H1 (cell line): Measurements from ENCODE around the gene SLTM. TPM values are rescaled to one million over a fixed set of nuclear protein-coding genes. Genes with fewer than 3 reads are reported as not detected.

Experiments
- CTCF ChIA-PET: fragments of 300-600 bp; sonication (Branson Sonifier 250); formaldehyde crosslinking; loops from one replicate; lab custom pipeline; 2021; ENCODE audit not compliant: partially characterized antibody; lab: Charles Lee
- POLR2A ChIA-PET: fragments of 300-600 bp; sonication (Branson Sonifier 250); formaldehyde crosslinking; loops from one replicate; lab custom pipeline; 2021; ENCODE audit warnings: inconsistent platforms; ENCODE audit not compliant: partially characterized antibody; lab: Charles Lee
- DNase-seq, 2 experiments: peaks; one replicate each; pipeline versions ENCODE4 v3.0.0 to v3.0.0-alpha.2; 2010 to 2022; ENCODE audit warnings: low spot score in 2 of 2, low read depth in 1 of 2, mixed read lengths in 1 of 2
- FAIRE-seq: peaks from 2 replicates; lab custom pipeline; 2011; peaks lifted over from hg19 to GRCh38; lab: Jason Lieb, UNC
- H2AFZ ChIP-seq: 2 replicates; pipeline ENCODE4 v1.8.1; 2012; ENCODE audit warnings: low read length, inconsistent platforms
- H2AK5ac ChIP-seq: 2 replicates; pipeline ENCODE4 v1.6.1; 2013; ENCODE audit warnings: low read depth, low read length
- H2BK120ac ChIP-seq: replicated peaks from 2 replicates; pipeline ENCODE3; 2013; ENCODE audit warnings: low read depth, low read length, inconsistent platforms
- H2BK12ac ChIP-seq: 2 replicates; pipeline ENCODE4 v1.6.1; 2013; ENCODE audit warnings: low read depth, low read length
- H2BK15ac ChIP-seq: 2 replicates; pipeline ENCODE4 v1.6.1; 2013; ENCODE audit warnings: low read length
- H2BK20ac ChIP-seq: 2 replicates; pipeline ENCODE4 v1.6.1; 2013; ENCODE audit warnings: low read length
- H2BK5ac ChIP-seq: 2 replicates; pipeline ENCODE4 v1.6.1; 2013; ENCODE audit warnings: low read depth, low read length
- H3K14ac ChIP-seq: 2 replicates; pipeline ENCODE4 v1.6.1; 2013; ENCODE audit warnings: inconsistent platforms; ENCODE audit not compliant: insufficient read length
- H3K18ac ChIP-seq: 2 replicates; pipeline ENCODE4 v1.6.1; 2013; ENCODE audit warnings: low read length; ENCODE audit errors: extremely low read depth
- H3K23ac ChIP-seq: 2 replicates; pipeline ENCODE4 v1.6.1; 2013; ENCODE audit warnings: inconsistent platforms; ENCODE audit not compliant: insufficient read length
- H3K23me2 ChIP-seq: 2 replicates; pipeline ENCODE4 v1.6.1; 2013; ENCODE audit warnings: low read depth, low read length
- H3K27ac ChIP-seq: 2 replicates; pipeline ENCODE4 v1.6.1; 2011; ENCODE audit warnings: low read depth, low read length, inconsistent platforms
- H3K27me3 ChIP-seq, 4 experiments: replicated peaks in 1 of 4; 1 replicate in 1 of 4; 2 replicates in 3 of 4; pipeline versions ENCODE4 v1.6.1 to v1.8.1; 2011 to 2013; ENCODE audit warnings: low read length in 3 of 4, mild to moderate bottlenecking in 3 of 4, inconsistent platforms in 2 of 4, mixed read lengths in 2 of 4, moderate library complexity in 1 of 4; ENCODE audit not compliant: control insufficient read depth in 3 of 4, insufficient read depth in 3 of 4; ENCODE audit errors: extremely low read depth in 1 of 4
- H3K36me3 ChIP-seq, 4 experiments: 2 replicates each; pipeline versions ENCODE4 v1.6.1 to v1.8.1; 2011 to 2013; ENCODE audit warnings: mild to moderate bottlenecking in 4 of 4, low read length in 3 of 4, moderate library complexity in 2 of 4, control low read depth in 1 of 4, inconsistent platforms in 1 of 4; ENCODE audit not compliant: insufficient read depth in 4 of 4, control insufficient read depth in 2 of 4
- H3K4ac ChIP-seq: replicated peaks from 2 replicates; pipeline ENCODE3; 2013; ENCODE audit warnings: low read length, low read depth, mixed read lengths, inconsistent platforms; ENCODE audit not compliant: insufficient read length
- H3K4me1 ChIP-seq, 4 experiments: replicated peaks in 1 of 4; 1 replicate in 1 of 4; 2 replicates in 3 of 4; pipeline versions ENCODE4 v1.6.1 to v1.8.1; 2011 to 2013; ENCODE audit warnings: low read length in 3 of 4, inconsistent platforms in 2 of 4, mixed read lengths in 1 of 4; ENCODE audit not compliant: insufficient read depth in 4 of 4, control insufficient read depth in 3 of 4
- H3K4me2 ChIP-seq, 2 experiments: 2 replicates each; pipeline versions ENCODE4 v1.6.1 to v1.8.1; 2011 to 2013; ENCODE audit warnings: low read depth in 2 of 2, low read length in 2 of 2, control low read depth in 1 of 2, inconsistent platforms in 1 of 2, mild to moderate bottlenecking in 1 of 2; ENCODE audit not compliant: insufficient read depth in 1 of 2
- H3K4me3 ChIP-seq, 4 experiments: fragments of 200-600, 300-600 bp in 1 of 4; sonication (generic), shearing (Covaris generic), sonication (Bioruptor Twin) in 1 of 4; 2 replicates each; pipeline versions ENCODE4 v1.5.1 to v1.8.1; 2011 to 2016; ENCODE audit warnings: low read length in 4 of 4, low read depth in 3 of 4, control low read depth in 2 of 4, inconsistent platforms in 2 of 4, mild to moderate bottlenecking in 2 of 4, mixed read lengths in 1 of 4, moderate library complexity in 1 of 4; ENCODE audit not compliant: insufficient read depth in 2 of 4; ENCODE audit errors: extremely low read depth in 1 of 4
- H3K56ac ChIP-seq: replicated peaks from 2 replicates; pipeline ENCODE3; 2013; ENCODE audit warnings: low read depth, mild to moderate bottlenecking, mixed read lengths, low read length, inconsistent platforms; ENCODE audit not compliant: insufficient read length
- H3K79me1 ChIP-seq: 2 replicates; pipeline ENCODE4 v1.6.1; 2013; ENCODE audit warnings: low read depth, low read length, control low read depth
- H3K79me2 ChIP-seq, 2 experiments: 2 replicates each; pipeline versions ENCODE4 v1.6.1 to v1.8.1; 2012 to 2013; ENCODE audit warnings: low read length in 2 of 2, mild to moderate bottlenecking in 2 of 2, inconsistent platforms in 1 of 2; ENCODE audit not compliant: insufficient read depth in 2 of 2, control insufficient read depth in 1 of 2
- H3K9ac ChIP-seq, 4 experiments: replicated peaks in 1 of 4; 1 replicate in 1 of 4; 2 replicates in 3 of 4; pipeline versions ENCODE4 v1.6.1 to v1.8.1; 2011 to 2013; ENCODE audit warnings: low read depth in 3 of 4, low read length in 3 of 4, control low read depth in 2 of 4, mild to moderate bottlenecking in 2 of 4, moderate library complexity in 2 of 4, inconsistent platforms in 1 of 4; ENCODE audit errors: extremely low read depth in 1 of 4
- H3K9me3 ChIP-seq, 2 experiments: 2 replicates each; pipeline versions ENCODE4 v1.6.1 to v1.8.1; 2012 to 2013; ENCODE audit warnings: mild to moderate bottlenecking in 2 of 2, moderate library complexity in 2 of 2, control low read depth in 1 of 2, inconsistent platforms in 1 of 2, low read depth in 1 of 2, low read length in 1 of 2, mixed read lengths in 1 of 2; ENCODE audit not compliant: insufficient read depth in 2 of 2
- H4K20me1 ChIP-seq, 2 experiments: replicated peaks in 1 of 2; 2 replicates each; pipeline versions ENCODE3 to v1.8.1; 2011 to 2013; ENCODE audit warnings: inconsistent platforms in 2 of 2, low read length in 2 of 2, mild to moderate bottlenecking in 1 of 2; ENCODE audit not compliant: insufficient read depth in 2 of 2, control insufficient read depth in 1 of 2
- H4K5ac ChIP-seq: 2 replicates; pipeline ENCODE4 v1.6.1; 2013; ENCODE audit warnings: low read length, low read depth, mixed read lengths, inconsistent platforms; ENCODE audit not compliant: insufficient read length
- H4K8ac ChIP-seq: 2 replicates; pipeline ENCODE4 v1.8.0; 2013; ENCODE audit warnings: mild to moderate bottlenecking, moderate library complexity, low read length, inconsistent platforms; ENCODE audit not compliant: insufficient read depth; ENCODE audit errors: extremely low read depth
- H4K91ac ChIP-seq: replicated peaks from 2 replicates; pipeline ENCODE3; 2013; ENCODE audit warnings: low read length, mixed read lengths, inconsistent platforms; ENCODE audit not compliant: insufficient read length
- BRCA1 ChIP-seq: IDR thresholded peaks from 2 replicates; pipeline ENCODE4 v1.6.1; 2012; ENCODE audit warnings: low read depth, low read length, improper control_type of control experiment
- CHD2 ChIP-seq: IDR thresholded peaks from 2 replicates; pipeline ENCODE4 v1.6.1; 2012; ENCODE audit warnings: low read length, improper control_type of control experiment
- GTF2F1 ChIP-seq: IDR thresholded peaks from 2 replicates; pipeline ENCODE4 v1.6.1; 2012; ENCODE audit warnings: low read depth, low read length, improper control_type of control experiment, borderline replicate concordance
- HDAC2 ChIP-seq, 2 experiments: fragments of 300-600 bp in 1 of 2; sonication (generic) in 1 of 2; IDR thresholded peaks; 2 replicates each; pipeline ENCODE4 v1.6.1; 2011 to 2012; ENCODE audit warnings: low read depth in 2 of 2, low read length in 2 of 2, mild to moderate bottlenecking in 2 of 2, moderate library complexity in 2 of 2, borderline replicate concordance in 1 of 2, inconsistent platforms in 1 of 2
- NANOG ChIP-seq: IDR thresholded peaks from 2 replicates; pipeline ENCODE4 v1.6.1; 2011; ENCODE audit warnings: low read length, low read depth, mild to moderate bottlenecking, inconsistent platforms; ENCODE audit not compliant: insufficient read depth, poor library complexity, severe bottlenecking
- RAD21 ChIP-seq, 2 experiments: IDR thresholded peaks in 1 of 2; conservative IDR thresholded peaks in 1 of 2; 2 replicates each; pipeline ENCODE4 v1.6.1; 2011; ENCODE audit warnings: low read depth in 2 of 2, low read length in 2 of 2, improper control_type of control experiment in 1 of 2, inconsistent platforms in 1 of 2, mild to moderate bottlenecking in 1 of 2, moderate library complexity in 1 of 2
- TBP ChIP-seq: IDR thresholded peaks from 2 replicates; pipeline ENCODE4 v1.6.1; 2011; ENCODE audit warnings: low read depth, low read length, improper control_type of control experiment
- TEAD4 ChIP-seq: IDR thresholded peaks from 2 replicates; pipeline ENCODE4 v1.6.1; 2012; ENCODE audit warnings: low read depth, low read length, inconsistent platforms, mixed read lengths
- WGBS, 2 experiments: shearing (Covaris generic) in 1 of 2; methylation state at CpG; one replicate each; pipeline versions ENCODE4 v1.1.6 to v1.1.7; 2013 to 2015; ENCODE audit warnings: low lambda C conversion rate in 2 of 2, mixed read lengths in 2 of 2, inconsistent platforms in 1 of 2, low coverage in 1 of 2, missing lambda C conversion rate in 1 of 2; ENCODE audit not compliant: insufficient replicate concordance in 2 of 2, insufficient coverage in 1 of 2, insufficient read length in 1 of 2; ENCODE audit errors: extremely low coverage in 1 of 2, missing lambda C conversion rate in 1 of 2; 5-methylcytosine and 5-hydroxymethylcytosine counted together
- polyA plus RNA-seq, 7 experiments: library from polyadenylated mRNA; depleted of rRNA in 3 of 7; stranded (reverse) in 5 of 7; unstranded in 2 of 7; fragments of >200 nt in 5 of 7; fragments of 200-250 nt in 2 of 7; gene quantifications; 1 replicate in 5 of 7; 2 replicates in 1 of 7; 4 replicates in 1 of 7; pipeline versions ENCODE4 v1.2.1 to v1.2.3, GENCODE V29; 2011 to 2013; ENCODE audit warnings: missing spikeins in 2 of 7, mixed read lengths in 2 of 7
- total RNA-seq: library from RNA; stranded (reverse); fragmentation: NEBNext Ultra II Directional; extraction: Animal tissue kit (Norgen Biotek cat#: 25700); gene quantifications from 2 replicates; pipeline ENCODE4 v1.2.1, GENCODE V29; 2021

SLTM gene
- total and polyA plus RNA-seq, 2 of the 8 experiments (the other 6 are each of a cell fraction or from before 2014, with no cell fraction given), result 30.8 to 149 TPM

DNA sequence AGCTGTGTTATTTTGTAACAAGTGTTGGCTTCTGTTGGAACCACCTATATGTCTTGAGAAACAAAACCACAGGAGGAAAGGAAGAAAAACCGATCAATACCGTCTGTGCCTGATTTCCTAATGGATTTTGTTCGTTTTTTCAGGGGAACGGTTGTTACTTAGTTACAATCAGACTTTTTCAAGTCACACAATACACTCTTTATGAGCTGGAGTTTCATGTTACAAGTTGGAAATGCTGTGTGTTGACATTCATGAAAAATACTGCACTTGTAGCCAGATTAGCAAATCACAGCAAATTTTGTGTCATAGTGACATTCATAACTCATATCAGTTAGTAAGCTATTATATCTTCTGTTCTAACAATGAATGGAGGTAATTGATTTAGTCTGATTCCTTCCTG lies 78.9 kb downstream of the SLTM start:
- Histone ChIP-seq H3K14ac (no peak overlapping the region), H3K56ac (no peak overlapping the region), H3K9me3 (no peaks in the 10 kb centered on the region), H3K4ac (no peak overlapping the region), H2BK12ac (no peak overlapping the region), H3K9ac (no peak overlapping the region), H3K27me3 (no peaks in the 10 kb centered on the region), H2AFZ (no peak overlapping the region), H3K4me3 (no peak overlapping the region), H2BK120ac (no peak overlapping the region), H3K18ac (no peak overlapping the region), H3K79me2 (no peaks in the 10 kb centered on the region), H3K4me1 (no peaks in the 10 kb centered on the region), H4K5ac (no peak overlapping the region), H3K79me1 (no peaks in the 10 kb centered on the region), H4K8ac (no peak overlapping the region), H2AK5ac (no peak overlapping the region), H3K23me2 (no peaks in the 10 kb centered on the region), H3K23ac (no peak overlapping the region), H2BK5ac (no peak overlapping the region), H3K4me2 (no peak overlapping the region), H3K27ac (no peak overlapping the region), H4K20me1 (no peaks in the 10 kb centered on the region), H2BK20ac (no peak overlapping the region), H4K91ac (no peak overlapping the region), H3K36me3 (peaks cover 0 to 4% (median 0%) of the 10 kb centered on the region in 4 experiments; a peak in 1 of 8 replicates), H2BK15ac (no peak overlapping the region)
- CTCF ChIA-PET, result interaction anchor here (1.5 kb wide), 1 partner anchor 28 kb away, joined by 4 read pairs; no protein-coding TSS in a partner anchor
- POLR2A ChIA-PET, result no interaction called here
- DNase-seq, result no peak
- 89% methylated on average over 4 of the region's 4 CpGs; no CpG with 5 or more reads in 1 of the 2 experiments for WGBS, 2 experiments
- TF ChIP-seq BRCA1, result no peak
- TF ChIP-seq GTF2F1, result no peak
- no peak for TF ChIP-seq TBP
- no peak for TF ChIP-seq RAD21 (IDR thresholded peaks at IDR 0.05 in 1 of 2, conservative IDR thresholded peaks at IDR 0.05 in 1 of 2; ENCODE audit: low read depth in 2 of 2, low read length in 2 of 2)
- TF ChIP-seq TEAD4, result no peak
- no peak for TF ChIP-seq NANOG
- TF ChIP-seq CHD2, result no peak
- no peak for TF ChIP-seq HDAC2 (IDR thresholded peaks at IDR 0.05; ENCODE audit: borderline replicate concordance in 1 of 2, low read depth in 2 of 2, low read length in 2 of 2)
- FAIRE-seq, result no peak
